Measurements from ENCODE around the gene FEM1C. TPM values are rescaled to one million over a fixed set of nuclear protein-coding genes. Genes with fewer than 3 reads are reported as not detected.

FEM1C gene
- total and polyA plus RNA-seq, 2 donors: 8.1 to 8.5 TPM

DNA sequence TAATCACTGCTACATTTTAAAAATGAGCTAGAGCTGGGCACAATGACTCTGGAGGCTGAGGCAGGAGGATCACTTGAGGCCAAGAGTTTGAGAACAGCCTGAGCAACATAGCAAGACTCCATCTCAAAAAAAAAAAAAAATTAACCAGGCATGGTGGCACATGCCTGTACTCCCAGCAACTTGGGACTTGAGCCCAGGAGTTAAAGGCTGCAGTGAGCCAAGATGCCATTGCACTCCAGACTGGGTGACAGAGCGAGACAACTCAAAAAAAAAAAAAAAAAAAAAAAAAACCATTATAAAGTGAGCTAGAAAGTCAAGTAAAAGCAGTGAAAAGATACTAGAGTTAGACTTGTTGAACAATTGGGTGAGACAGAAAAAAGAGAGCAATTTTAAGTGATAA, 28.2 kb downstream of the FEM1C start:
- no peaks in the 10 kb centered on the region for H3K27me3 ChIP-seq (ENCODE audit: control insufficient read depth in 2 of 2, insufficient read depth in 1 of 2, low read length in 1 of 2)
- no peak overlapping the region for H3K4me3 ChIP-seq (ENCODE audit: low read length in 2 of 2)
- no peaks in the 10 kb centered on the region for H3K4me1 ChIP-seq (ENCODE audit: control insufficient read depth in 2 of 2, insufficient read depth in 2 of 2, low read length in 2 of 2)
- 100% methylated on average over 1 of the region's 1 CpG for whole genome bisulfite sequencing
- H3K27ac ChIP-seq (ENCODE audit: low read depth in 1 of 2, low read length in 1 of 2): no peak overlapping the region
- no peaks in the 10 kb centered on the region for H3K36me3 ChIP-seq (ENCODE audit: control insufficient read depth in 2 of 2, insufficient read depth in 2 of 2, low read length in 1 of 2)
- H3K9me3 ChIP-seq (ENCODE audit: control insufficient read depth in 2 of 2, insufficient read depth in 1 of 2, low read length in 1 of 2): no peaks in the 10 kb centered on the region
- DNase-seq (ENCODE audit: low read depth in 6 of 9, low spot score in 9 of 9): no peak

DNA sequence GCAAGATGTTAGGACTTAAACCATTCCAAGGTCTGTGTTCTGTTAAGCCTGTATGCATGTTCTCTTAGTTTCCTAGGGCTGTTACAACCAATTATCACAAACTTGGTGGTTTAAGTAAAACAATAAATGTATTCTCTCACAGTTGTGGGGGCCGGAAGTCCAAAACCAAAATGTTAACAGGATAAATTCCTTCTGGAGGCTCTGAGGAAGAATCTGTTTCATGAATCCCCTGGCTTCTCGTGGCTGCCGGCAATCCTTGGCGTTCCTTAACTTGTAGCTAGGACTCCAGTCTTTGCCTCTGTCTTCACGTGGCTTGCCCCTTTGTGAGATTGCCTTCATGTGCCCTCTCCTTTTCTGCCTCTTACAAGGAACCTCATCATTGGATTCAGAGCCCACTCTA, 30.4 kb downstream of the FEM1C start:
- no peak overlapping the region for H3K4me3 ChIP-seq (ENCODE audit: low read length in 2 of 2)
- 97% methylated on average over 5 of the region's 5 CpGs for WGBS
- H3K27ac ChIP-seq (ENCODE audit: low read depth in 1 of 2, low read length in 1 of 2): no peak overlapping the region
- no peak for DNase-seq (ENCODE audit: low read depth in 6 of 9, low spot score in 9 of 9)
- no peaks in the 10 kb centered on the region for H3K36me3 ChIP-seq (ENCODE audit: control insufficient read depth in 2 of 2, insufficient read depth in 2 of 2, low read length in 1 of 2)
- no peaks in the 10 kb centered on the region for H3K27me3 ChIP-seq (ENCODE audit: control insufficient read depth in 2 of 2, insufficient read depth in 1 of 2, low read length in 1 of 2)
- no peaks in the 10 kb centered on the region for H3K9me3 ChIP-seq (ENCODE audit: control insufficient read depth in 2 of 2, insufficient read depth in 1 of 2, low read length in 1 of 2)
- no peaks in the 10 kb centered on the region for H3K4me1 ChIP-seq (ENCODE audit: control insufficient read depth in 2 of 2, insufficient read depth in 2 of 2, low read length in 2 of 2)

DNA sequence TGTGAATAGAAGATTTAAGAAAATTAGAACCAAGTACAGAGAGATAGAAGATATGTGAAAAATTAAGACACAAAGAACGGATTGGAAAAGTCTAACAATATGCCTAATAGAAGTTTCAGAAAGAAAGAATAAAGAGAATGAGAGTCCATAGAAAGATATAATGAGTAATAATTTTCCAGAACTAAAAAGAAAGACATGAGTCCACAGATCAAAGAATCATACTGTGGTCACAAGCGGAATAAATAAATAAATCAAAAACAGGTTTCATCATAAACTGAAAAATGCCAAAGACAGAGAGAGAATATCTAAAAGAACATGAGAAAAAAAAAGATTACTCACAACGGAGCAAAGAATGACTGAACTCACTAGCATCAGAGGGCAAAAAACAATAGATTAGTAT, 32.9 kb downstream of the FEM1C start:
- Histone ChIP-seq H3K36me3 (ENCODE audit: control insufficient read depth in 2 of 2, insufficient read depth in 2 of 2, low read length in 1 of 2) (no peaks in the 10 kb centered on the region), H3K4me3 (ENCODE audit: low read length in 2 of 2) (no peak overlapping the region), H3K27ac (ENCODE audit: low read depth in 1 of 2, low read length in 1 of 2) (no peak overlapping the region), H3K27me3 (ENCODE audit: control insufficient read depth in 2 of 2, insufficient read depth in 1 of 2, low read length in 1 of 2) (no peaks in the 10 kb centered on the region), H3K9me3 (ENCODE audit: control insufficient read depth in 2 of 2, insufficient read depth in 1 of 2, low read length in 1 of 2) (no peaks in the 10 kb centered on the region), H3K4me1 (ENCODE audit: control insufficient read depth in 2 of 2, insufficient read depth in 2 of 2, low read length in 2 of 2) (no peaks in the 10 kb centered on the region)
- no peak for DNase-seq (ENCODE audit: low read depth in 6 of 9, low spot score in 9 of 9)
- WGBS: 98% methylated on average over 3 of the region's 3 CpGs

DNA sequence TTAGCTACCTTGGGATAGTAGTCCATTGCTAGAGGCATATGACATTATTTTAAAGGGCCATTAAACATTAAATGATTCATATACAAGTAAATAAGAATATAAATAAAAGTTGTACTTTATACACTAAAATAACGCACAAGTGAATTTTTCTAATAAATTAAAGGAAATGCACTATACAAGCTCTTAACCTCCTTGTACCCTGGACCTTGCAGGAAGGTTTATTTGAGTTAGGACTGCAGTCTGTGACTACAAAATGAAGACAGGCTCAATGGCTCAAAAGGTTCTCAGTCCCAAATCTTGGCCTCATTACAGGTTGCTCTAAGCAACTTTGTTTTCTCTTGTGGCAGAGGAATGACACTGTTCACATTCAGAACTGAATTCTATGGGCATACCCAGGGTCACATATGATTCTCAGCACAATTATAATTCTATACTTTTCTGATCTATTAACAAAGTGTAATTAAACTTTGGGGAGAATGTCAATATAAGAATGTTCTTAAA, 34.4 kb downstream of the FEM1C start:
- Histone ChIP-seq H3K9me3 (ENCODE audit: control insufficient read depth in 2 of 2, insufficient read depth in 1 of 2, low read length in 1 of 2) (no peaks in the 10 kb centered on the region), H3K36me3 (ENCODE audit: control insufficient read depth in 2 of 2, insufficient read depth in 2 of 2, low read length in 1 of 2) (no peaks in the 10 kb centered on the region), H3K27ac (ENCODE audit: low read depth in 1 of 2, low read length in 1 of 2) (no peak overlapping the region), H3K27me3 (ENCODE audit: control insufficient read depth in 2 of 2, insufficient read depth in 1 of 2, low read length in 1 of 2) (no peaks in the 10 kb centered on the region), H3K4me3 (ENCODE audit: low read length in 2 of 2) (no peak overlapping the region), H3K4me1 (ENCODE audit: control insufficient read depth in 2 of 2, insufficient read depth in 2 of 2, low read length in 2 of 2) (no peaks in the 10 kb centered on the region)
- DNase-seq (ENCODE audit: low read depth in 6 of 9, low spot score in 9 of 9): no peak
- 0% methylated on average over 1 of the region's 1 CpG for WGBS

DNA sequence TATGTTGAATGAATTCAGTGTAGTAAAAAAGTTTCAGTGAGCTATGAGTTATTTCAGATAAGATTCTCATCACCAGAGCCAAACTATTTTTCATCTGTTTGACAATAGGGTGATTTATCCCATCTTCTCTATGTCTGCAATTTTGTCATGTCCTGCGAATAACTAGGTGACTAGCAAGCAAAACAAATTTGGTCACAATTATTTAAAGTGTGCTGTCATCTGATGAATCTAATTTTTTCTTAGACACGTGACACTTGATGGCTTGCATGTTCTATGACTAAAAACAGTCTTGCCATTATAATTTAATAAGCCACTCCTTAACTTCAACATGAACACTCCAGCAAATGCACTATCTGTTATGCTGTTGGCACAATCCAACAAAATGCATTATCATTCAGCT, 35.0 kb downstream of the FEM1C start:
- 98% methylated on average over 2 of the region's 2 CpGs for WGBS
- Histone ChIP-seq H3K27me3 (ENCODE audit: control insufficient read depth in 2 of 2, insufficient read depth in 1 of 2, low read length in 1 of 2) (no peaks in the 10 kb centered on the region), H3K4me1 (ENCODE audit: control insufficient read depth in 2 of 2, insufficient read depth in 2 of 2, low read length in 2 of 2) (no peaks in the 10 kb centered on the region), H3K27ac (ENCODE audit: low read depth in 1 of 2, low read length in 1 of 2) (no peak overlapping the region), H3K9me3 (ENCODE audit: control insufficient read depth in 2 of 2, insufficient read depth in 1 of 2, low read length in 1 of 2) (no peaks in the 10 kb centered on the region), H3K36me3 (ENCODE audit: control insufficient read depth in 2 of 2, insufficient read depth in 2 of 2, low read length in 1 of 2) (no peaks in the 10 kb centered on the region), H3K4me3 (ENCODE audit: low read length in 2 of 2) (no peak overlapping the region)
- no peak for DNase-seq (ENCODE audit: low read depth in 6 of 9, low spot score in 9 of 9)

DNA sequence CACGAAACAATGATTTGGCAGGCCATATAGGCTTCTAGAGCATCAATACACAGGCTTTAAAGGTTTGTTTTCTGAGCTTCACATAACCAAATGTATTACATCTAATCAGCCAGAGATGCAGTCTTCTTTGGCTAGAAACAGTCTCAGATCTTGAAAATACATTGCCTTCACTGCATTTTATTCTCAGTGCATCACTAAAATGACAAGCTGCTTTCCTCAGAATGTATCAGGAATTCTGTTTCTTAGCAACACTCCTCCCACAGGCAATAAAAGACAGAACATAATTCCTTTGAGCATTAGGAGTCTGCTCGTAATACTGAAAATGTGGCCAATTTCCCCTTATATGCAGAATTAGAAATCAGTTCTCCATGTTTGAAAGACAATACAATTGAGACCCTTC, 36.9 kb downstream of the FEM1C start:
- Histone ChIP-seq H3K4me1 (ENCODE audit: control insufficient read depth in 2 of 2, insufficient read depth in 2 of 2, low read length in 2 of 2) (no peaks in the 10 kb centered on the region), H3K27ac (ENCODE audit: low read depth in 1 of 2, low read length in 1 of 2) (no peak overlapping the region), H3K4me3 (ENCODE audit: low read length in 2 of 2) (no peak overlapping the region), H3K9me3 (ENCODE audit: control insufficient read depth in 2 of 2, insufficient read depth in 1 of 2, low read length in 1 of 2) (no peaks in the 10 kb centered on the region), H3K27me3 (ENCODE audit: control insufficient read depth in 2 of 2, insufficient read depth in 1 of 2, low read length in 1 of 2) (no peaks in the 10 kb centered on the region), H3K36me3 (ENCODE audit: control insufficient read depth in 2 of 2, insufficient read depth in 2 of 2, low read length in 1 of 2) (no peaks in the 10 kb centered on the region)
- no peak for DNase-seq (ENCODE audit: low read depth in 6 of 9, low spot score in 9 of 9)
- WGBS: 94% methylated on average over 2 of the region's 2 CpGs

DNA sequence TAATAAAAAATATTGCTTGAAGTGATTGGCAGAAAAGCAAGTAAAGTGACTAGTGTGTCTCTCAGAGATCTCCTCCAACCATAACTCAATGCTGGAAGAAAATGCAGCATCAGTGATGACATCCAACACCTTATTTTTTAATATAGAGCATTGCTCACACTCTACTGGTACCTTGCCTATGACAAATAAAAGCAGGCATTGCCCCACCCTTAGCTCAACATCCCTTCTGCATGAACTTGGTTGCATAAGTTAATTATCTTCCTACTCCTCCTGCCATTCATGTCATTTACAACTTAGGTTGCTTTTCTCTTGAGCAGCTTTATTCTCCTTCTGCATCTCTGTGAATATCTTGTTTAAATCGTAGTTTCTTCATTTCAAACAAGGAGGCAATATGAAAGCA, 41.2 kb downstream of the FEM1C start:
- Histone ChIP-seq H3K36me3 (ENCODE audit: control insufficient read depth in 2 of 2, insufficient read depth in 2 of 2, low read length in 1 of 2) (no peaks in the 10 kb centered on the region), H3K27ac (ENCODE audit: low read depth in 1 of 2, low read length in 1 of 2) (no peak overlapping the region), H3K4me1 (ENCODE audit: control insufficient read depth in 2 of 2, insufficient read depth in 2 of 2, low read length in 2 of 2) (no peaks in the 10 kb centered on the region), H3K9me3 (ENCODE audit: control insufficient read depth in 2 of 2, insufficient read depth in 1 of 2, low read length in 1 of 2) (no peaks in the 10 kb centered on the region), H3K27me3 (ENCODE audit: control insufficient read depth in 2 of 2, insufficient read depth in 1 of 2, low read length in 1 of 2) (no peaks in the 10 kb centered on the region), H3K4me3 (ENCODE audit: low read length in 2 of 2) (no peak overlapping the region)
- 93% methylated on average over 1 of the region's 1 CpG for WGBS
- DNase-seq (ENCODE audit: low read depth in 6 of 9, low spot score in 9 of 9): no peak

DNA sequence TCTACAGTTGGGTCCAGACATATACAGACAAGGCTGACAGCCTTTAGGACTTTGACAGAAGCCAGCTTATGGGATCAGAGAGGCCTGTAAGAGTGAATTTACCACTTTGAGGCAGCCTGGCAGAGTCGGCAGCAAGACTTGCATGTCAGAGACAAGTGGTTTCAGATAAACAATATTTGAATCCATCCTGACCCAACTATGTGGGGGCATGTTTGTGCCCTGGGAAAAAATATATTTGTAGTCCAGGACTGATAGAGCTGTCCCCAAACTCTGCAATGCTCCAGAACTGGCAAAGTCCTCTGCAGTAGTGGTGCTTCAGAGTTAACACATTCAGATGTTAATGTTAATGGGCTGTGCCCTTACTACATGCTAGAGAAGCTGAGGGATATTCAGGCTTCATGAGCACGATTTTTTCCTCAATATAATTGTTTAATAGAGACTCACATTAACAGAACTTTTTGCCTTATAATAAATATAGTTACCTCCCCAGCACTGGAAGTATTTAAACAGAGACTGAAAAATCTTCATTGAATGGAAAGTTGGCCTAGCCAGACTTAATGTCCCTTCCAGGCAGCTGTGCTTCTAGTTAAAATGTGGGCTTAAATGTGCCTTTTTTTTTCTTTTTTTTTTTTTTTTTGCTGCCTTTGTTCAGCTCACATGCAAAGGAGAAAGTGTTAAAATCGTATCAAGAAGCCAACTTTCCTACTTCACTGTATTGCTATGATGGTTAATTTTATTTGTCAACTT, 42.9 kb downstream of the FEM1C start:
- H3K4me3 ChIP-seq (ENCODE audit: low read length in 2 of 2): no peak overlapping the region
- WGBS: 45% methylated on average over 3 of the region's 3 CpGs
- no peaks in the 10 kb centered on the region for H3K9me3 ChIP-seq (ENCODE audit: control insufficient read depth in 2 of 2, insufficient read depth in 1 of 2, low read length in 1 of 2)
- no peak for DNase-seq (ENCODE audit: low read depth in 6 of 9, low spot score in 9 of 9)
- H3K36me3 ChIP-seq (ENCODE audit: control insufficient read depth in 2 of 2, insufficient read depth in 2 of 2, low read length in 1 of 2): no peaks in the 10 kb centered on the region
- H3K27ac ChIP-seq (ENCODE audit: low read depth in 1 of 2, low read length in 1 of 2): no peak overlapping the region
- no peaks in the 10 kb centered on the region for H3K4me1 ChIP-seq (ENCODE audit: control insufficient read depth in 2 of 2, insufficient read depth in 2 of 2, low read length in 2 of 2)
- no peaks in the 10 kb centered on the region for H3K27me3 ChIP-seq (ENCODE audit: control insufficient read depth in 2 of 2, insufficient read depth in 1 of 2, low read length in 1 of 2)

DNA sequence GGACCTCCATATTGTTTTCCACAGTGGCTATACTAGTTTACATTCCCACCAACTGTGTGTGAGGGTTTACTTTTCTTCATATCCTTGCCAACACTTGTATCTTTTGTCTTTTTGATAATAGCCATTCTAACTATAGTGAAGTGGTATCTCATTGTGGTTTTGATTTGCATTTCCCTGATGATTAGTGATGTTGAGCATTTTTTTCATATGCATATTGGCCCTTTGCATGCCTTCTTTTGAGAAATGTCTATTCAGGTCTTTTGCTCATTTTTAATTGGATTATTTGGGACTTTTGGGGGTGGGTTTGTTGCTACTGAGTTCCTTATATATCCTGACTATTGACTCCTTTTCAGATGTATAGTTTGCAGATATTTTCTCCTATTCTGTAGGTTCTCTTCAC, 44.4 kb downstream of the FEM1C start:
- Histone ChIP-seq H3K36me3 (ENCODE audit: control insufficient read depth in 2 of 2, insufficient read depth in 2 of 2, low read length in 1 of 2) (no peaks in the 10 kb centered on the region), H3K4me1 (ENCODE audit: control insufficient read depth in 2 of 2, insufficient read depth in 2 of 2, low read length in 2 of 2) (no peaks in the 10 kb centered on the region), H3K9me3 (ENCODE audit: control insufficient read depth in 2 of 2, insufficient read depth in 1 of 2, low read length in 1 of 2) (no peaks in the 10 kb centered on the region), H3K27ac (ENCODE audit: low read depth in 1 of 2, low read length in 1 of 2) (no peak overlapping the region), H3K27me3 (ENCODE audit: control insufficient read depth in 2 of 2, insufficient read depth in 1 of 2, low read length in 1 of 2) (no peaks in the 10 kb centered on the region), H3K4me3 (ENCODE audit: low read length in 2 of 2) (no peak overlapping the region)
- no peak for DNase-seq (ENCODE audit: low read depth in 6 of 9, low spot score in 9 of 9)
